SU-DHL-6 (cell line): ENCODE data around the gene UBQLN2.

Experiments used
- EZH2phosphoT487 ChIP-seq: fragments of 200-600 bp; sonication (generic), shearing (Covaris generic); conservative IDR thresholded peaks from 2 replicates; pipeline ENCODE4 v1.6.1; 2018; ENCODE audit warnings: mild to moderate bottlenecking, antibody characterized with exemption, low read length, moderate library complexity, mixed read lengths
- TF ChIP-seq, protein P1 (sequence below): fragments of 200-600 bp; sonication (generic); IDR thresholded peaks from one replicate; pipeline ENCODE4 v1.5.1; 2017; ENCODE audit warnings: antibody characterized with exemption, mild to moderate bottlenecking, low read length, moderate library complexity; ENCODE audit not compliant: insufficient read depth, poor library complexity, severe bottlenecking

DNA sequence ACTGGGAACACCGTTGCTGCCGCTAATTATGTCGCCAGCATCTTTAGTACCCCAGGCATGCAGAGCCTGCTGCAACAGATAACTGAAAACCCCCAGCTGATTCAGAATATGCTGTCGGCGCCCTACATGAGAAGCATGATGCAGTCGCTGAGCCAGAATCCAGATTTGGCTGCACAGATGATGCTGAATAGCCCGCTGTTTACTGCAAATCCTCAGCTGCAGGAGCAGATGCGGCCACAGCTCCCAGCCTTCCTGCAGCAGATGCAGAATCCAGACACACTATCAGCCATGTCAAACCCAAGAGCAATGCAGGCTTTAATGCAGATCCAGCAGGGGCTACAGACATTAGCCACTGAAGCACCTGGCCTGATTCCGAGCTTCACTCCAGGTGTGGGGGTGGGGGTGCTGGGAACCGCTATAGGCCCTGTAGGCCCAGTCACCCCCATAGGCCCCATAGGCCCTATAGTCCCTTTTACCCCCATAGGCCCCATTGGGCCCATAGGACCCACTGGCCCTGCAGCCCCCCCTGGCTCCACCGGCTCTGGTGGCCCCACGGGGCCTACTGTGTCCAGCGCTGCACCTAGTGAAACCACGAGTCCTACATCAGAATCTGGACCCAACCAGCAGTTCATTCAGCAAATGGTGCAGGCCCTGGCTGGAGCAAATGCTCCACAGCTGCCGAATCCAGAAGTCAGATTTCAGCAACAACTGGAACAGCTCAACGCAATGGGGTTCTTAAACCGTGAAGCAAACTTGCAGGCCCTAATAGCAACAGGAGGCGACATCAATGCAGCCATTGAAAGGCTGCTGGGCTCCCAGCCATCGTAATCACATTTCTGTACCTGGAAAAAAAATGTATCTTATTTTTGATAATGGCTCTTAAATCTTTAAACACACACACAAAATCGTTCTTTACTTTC is 1.8 kb downstream of the UBQLN2 start:
- TF ChIP-seq, protein P1, sequence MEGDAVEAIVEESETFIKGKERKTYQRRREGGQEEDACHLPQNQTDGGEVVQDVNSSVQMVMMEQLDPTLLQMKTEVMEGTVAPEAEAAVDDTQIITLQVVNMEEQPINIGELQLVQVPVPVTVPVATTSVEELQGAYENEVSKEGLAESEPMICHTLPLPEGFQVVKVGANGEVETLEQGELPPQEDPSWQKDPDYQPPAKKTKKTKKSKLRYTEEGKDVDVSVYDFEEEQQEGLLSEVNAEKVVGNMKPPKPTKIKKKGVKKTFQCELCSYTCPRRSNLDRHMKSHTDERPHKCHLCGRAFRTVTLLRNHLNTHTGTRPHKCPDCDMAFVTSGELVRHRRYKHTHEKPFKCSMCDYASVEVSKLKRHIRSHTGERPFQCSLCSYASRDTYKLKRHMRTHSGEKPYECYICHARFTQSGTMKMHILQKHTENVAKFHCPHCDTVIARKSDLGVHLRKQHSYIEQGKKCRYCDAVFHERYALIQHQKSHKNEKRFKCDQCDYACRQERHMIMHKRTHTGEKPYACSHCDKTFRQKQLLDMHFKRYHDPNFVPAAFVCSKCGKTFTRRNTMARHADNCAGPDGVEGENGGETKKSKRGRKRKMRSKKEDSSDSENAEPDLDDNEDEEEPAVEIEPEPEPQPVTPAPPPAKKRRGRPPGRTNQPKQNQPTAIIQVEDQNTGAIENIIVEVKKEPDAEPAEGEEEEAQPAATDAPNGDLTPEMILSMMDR = no peak
- TF ChIP-seq EZH2phosphoT487 = no peak
